HEK293 (cell line): ENCODE measurements around the gene ARHGAP4.

Source experiments
- KLF1 ChIP-seq: fragments of 450-650 bp; formaldehyde crosslinking; IDR thresholded peaks from 2 replicates; pipeline ENCODE4 v1.5.1; 2016; ENCODE audit warnings: missing biosample characterization, missing genetic modification characterization
- KLF10 ChIP-seq: fragments of 450-650 bp; IDR thresholded peaks from 2 replicates; pipeline ENCODE4 v1.5.1; 2018; ENCODE audit warnings: missing biosample characterization, mild to moderate bottlenecking, missing genetic modification characterization
- KLF9 ChIP-seq: fragments of 450-650 bp; formaldehyde crosslinking; IDR thresholded peaks from 2 replicates; pipeline ENCODE4 v1.5.1; 2016; ENCODE audit warnings: missing biosample characterization, missing genetic modification characterization, low read depth
- OSR2 ChIP-seq: fragments of 450-650 bp; formaldehyde crosslinking; IDR thresholded peaks from 2 replicates; pipeline ENCODE4 v1.5.1; 2016; ENCODE audit warnings: missing biosample characterization, missing genetic modification characterization
- ZBTB48 ChIP-seq: fragments of 450-650 bp; formaldehyde crosslinking; IDR thresholded peaks from 2 replicates; pipeline ENCODE4 v1.5.1; 2016; ENCODE audit warnings: missing biosample characterization, missing genetic modification characterization
- ZNF174 ChIP-seq: fragments of 450-650 bp; formaldehyde crosslinking; IDR thresholded peaks from 2 replicates; pipeline ENCODE4 v1.5.0; 2017; ENCODE audit warnings: missing biosample characterization, mild to moderate bottlenecking, missing genetic modification characterization
- ZNF19 ChIP-seq: fragments of 450-650 bp; formaldehyde crosslinking; IDR thresholded peaks from 2 replicates; pipeline ENCODE4; 2016; ENCODE audit warnings: missing biosample characterization, missing genetic modification characterization, low read depth
- ZNF394 ChIP-seq: fragments of 450-650 bp; formaldehyde crosslinking; IDR thresholded peaks from 2 replicates; pipeline ENCODE4 v1.5.1; 2016; ENCODE audit warnings: missing biosample characterization, missing genetic modification characterization, mild to moderate bottlenecking, moderate library complexity, borderline replicate concordance
- ZNF423 ChIP-seq: fragments of 450-650 bp; formaldehyde crosslinking; IDR thresholded peaks from 2 replicates; pipeline ENCODE4 v1.5.1; 2016; ENCODE audit warnings: missing biosample characterization, missing genetic modification characterization
- ZNF433 ChIP-seq: fragments of 450-650 bp; formaldehyde crosslinking; IDR thresholded peaks from 2 replicates; pipeline ENCODE4 v1.5.1; 2016; ENCODE audit warnings: missing biosample characterization, missing genetic modification characterization, low read depth
- ZNF529 ChIP-seq: fragments of 450-650 bp; formaldehyde crosslinking; IDR thresholded peaks from 2 replicates; pipeline ENCODE4 v1.5.1; 2017; ENCODE audit warnings: missing genetic modification characterization, missing biosample characterization; ENCODE audit not compliant: insufficient replicate concordance
- ZNF585B ChIP-seq: fragments of 450-650 bp; formaldehyde crosslinking; IDR thresholded peaks from 2 replicates; pipeline ENCODE4 v1.5.1; 2016; ENCODE audit warnings: missing biosample characterization, missing genetic modification characterization
- ZNF664 ChIP-seq: fragments of 450-650 bp; formaldehyde crosslinking; IDR thresholded peaks from 2 replicates; pipeline ENCODE4 v1.5.1; 2016; ENCODE audit warnings: missing biosample characterization, missing genetic modification characterization
- ZNF707 ChIP-seq: fragments of 450-650 bp; formaldehyde crosslinking; IDR thresholded peaks from 2 replicates; pipeline ENCODE4 v1.5.1; 2016; ENCODE audit warnings: missing biosample characterization, missing genetic modification characterization
- ZSCAN16 ChIP-seq: fragments of 450-650 bp; formaldehyde crosslinking; IDR thresholded peaks from 2 replicates; pipeline ENCODE4 v1.5.1; 2016; ENCODE audit warnings: missing biosample characterization, missing genetic modification characterization
- TF ChIP-seq, protein P1 (sequence below): fragments of 450-650 bp; formaldehyde crosslinking; IDR thresholded peaks from 2 replicates; pipeline ENCODE4 v1.5.1; 2017; ENCODE audit warnings: missing biosample characterization, missing genetic modification characterization
- TF ChIP-seq, protein P2 (sequence below): fragments of 450-650 bp; formaldehyde crosslinking; IDR thresholded peaks from 2 replicates; pipeline ENCODE4 v1.5.1; 2016; ENCODE audit warnings: missing biosample characterization, missing genetic modification characterization
- TF ChIP-seq, protein P3 (sequence below): fragments of 450-650 bp; formaldehyde crosslinking; IDR thresholded peaks from 2 replicates; pipeline ENCODE4 v1.5.1; 2016; ENCODE audit warnings: missing biosample characterization, missing genetic modification characterization
- TF ChIP-seq, protein P4 (sequence below): fragments of 450-650 bp; formaldehyde crosslinking; IDR thresholded peaks from 2 replicates; pipeline ENCODE4 v1.5.1; 2016; ENCODE audit warnings: missing biosample characterization, missing genetic modification characterization
- TF ChIP-seq, protein P5 (sequence below): fragments of 450-650 bp; formaldehyde crosslinking; IDR thresholded peaks from 2 replicates; pipeline ENCODE4 v1.5.1; 2016; ENCODE audit warnings: missing biosample characterization, missing genetic modification characterization
- TF ChIP-seq, protein P6 (sequence below): fragments of 450-650 bp; formaldehyde crosslinking; IDR thresholded peaks from 2 replicates; pipeline ENCODE4 v1.5.1; 2016; ENCODE audit warnings: missing biosample characterization, missing genetic modification characterization
- TF ChIP-seq, protein P7 (sequence below): fragments of 450-650 bp; formaldehyde crosslinking; IDR thresholded peaks from 2 replicates; pipeline ENCODE4 v1.5.1; 2017; ENCODE audit warnings: missing biosample characterization, missing genetic modification characterization
- TF ChIP-seq, protein P8 (sequence below): fragments of 450-650 bp; formaldehyde crosslinking; IDR thresholded peaks from 2 replicates; pipeline ENCODE4 v1.5.1; 2016; ENCODE audit warnings: missing biosample characterization, missing genetic modification characterization

The ARHGAP4 gene

DNA sequence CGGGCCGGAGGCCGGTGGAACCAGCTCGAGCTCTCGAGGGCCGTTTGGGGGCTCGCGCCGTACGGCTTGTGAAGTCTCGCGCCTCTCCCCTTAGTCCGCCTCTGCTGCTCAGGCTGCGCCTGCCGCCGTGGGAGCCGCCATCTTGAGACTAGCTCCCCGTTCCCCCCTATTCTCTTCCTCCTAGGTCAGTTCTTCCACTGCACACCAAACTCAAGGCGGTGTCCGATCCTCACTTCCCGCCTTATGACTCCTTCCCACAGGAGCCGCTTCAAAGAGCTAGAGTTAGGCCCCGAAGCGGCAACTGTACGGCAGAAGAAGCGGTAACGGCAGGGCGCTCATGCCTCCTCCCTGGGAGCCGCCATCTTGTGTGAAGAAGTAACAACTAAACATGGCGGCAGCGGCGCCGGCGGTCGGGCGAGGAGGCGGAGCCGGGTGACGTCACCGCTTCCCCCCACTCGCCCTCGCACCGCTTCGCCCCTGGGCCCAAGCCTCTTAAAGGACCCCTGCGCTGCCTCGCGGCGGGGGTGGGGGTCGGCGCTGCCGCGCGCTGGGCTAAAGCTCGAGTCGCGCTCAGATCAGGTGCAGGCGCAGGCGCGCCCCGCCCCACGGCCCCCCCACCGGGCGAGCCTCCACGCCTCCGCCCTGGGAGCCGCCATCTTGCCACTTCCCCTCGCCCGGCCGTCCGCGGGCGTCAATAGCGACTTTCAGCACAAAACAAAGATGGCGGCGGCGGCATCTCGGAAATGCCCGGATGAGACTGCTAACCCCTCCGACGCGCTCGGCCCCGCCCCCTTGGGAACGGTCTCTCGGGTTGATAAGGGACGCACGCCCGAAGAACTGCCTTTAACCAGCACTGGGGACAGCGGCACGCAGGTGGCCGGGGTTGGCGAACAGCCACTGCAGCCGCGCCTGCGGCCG is 45.6 kb upstream of the ARHGAP4 start, which contains the start of gene HCFC1 (continued):
- TF ChIP-seq, protein P1, sequence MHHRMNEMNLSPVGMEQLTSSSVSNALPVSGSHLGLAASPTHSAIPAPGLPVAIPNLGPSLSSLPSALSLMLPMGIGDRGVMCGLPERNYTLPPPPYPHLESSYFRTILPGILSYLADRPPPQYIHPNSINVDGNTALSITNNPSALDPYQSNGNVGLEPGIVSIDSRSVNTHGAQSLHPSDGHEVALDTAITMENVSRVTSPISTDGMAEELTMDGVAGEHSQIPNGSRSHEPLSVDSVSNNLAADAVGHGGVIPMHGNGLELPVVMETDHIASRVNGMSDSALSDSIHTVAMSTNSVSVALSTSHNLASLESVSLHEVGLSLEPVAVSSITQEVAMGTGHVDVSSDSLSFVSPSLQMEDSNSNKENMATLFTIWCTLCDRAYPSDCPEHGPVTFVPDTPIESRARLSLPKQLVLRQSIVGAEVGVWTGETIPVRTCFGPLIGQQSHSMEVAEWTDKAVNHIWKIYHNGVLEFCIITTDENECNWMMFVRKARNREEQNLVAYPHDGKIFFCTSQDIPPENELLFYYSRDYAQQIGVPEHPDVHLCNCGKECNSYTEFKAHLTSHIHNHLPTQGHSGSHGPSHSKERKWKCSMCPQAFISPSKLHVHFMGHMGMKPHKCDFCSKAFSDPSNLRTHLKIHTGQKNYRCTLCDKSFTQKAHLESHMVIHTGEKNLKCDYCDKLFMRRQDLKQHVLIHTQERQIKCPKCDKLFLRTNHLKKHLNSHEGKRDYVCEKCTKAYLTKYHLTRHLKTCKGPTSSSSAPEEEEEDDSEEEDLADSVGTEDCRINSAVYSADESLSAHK (tag by site-specific recombination): no peak
- TF ChIP-seq ZSCAN16 (tag by site-specific recombination): 0 out of 2 replicates have a peak, but pooled peaks have one; percentile 38
- no peak for TF ChIP-seq ZNF664 (tag by site-specific recombination)
- TF ChIP-seq ZNF529 (tag by site-specific recombination): no peak
- TF ChIP-seq, protein P2, sequence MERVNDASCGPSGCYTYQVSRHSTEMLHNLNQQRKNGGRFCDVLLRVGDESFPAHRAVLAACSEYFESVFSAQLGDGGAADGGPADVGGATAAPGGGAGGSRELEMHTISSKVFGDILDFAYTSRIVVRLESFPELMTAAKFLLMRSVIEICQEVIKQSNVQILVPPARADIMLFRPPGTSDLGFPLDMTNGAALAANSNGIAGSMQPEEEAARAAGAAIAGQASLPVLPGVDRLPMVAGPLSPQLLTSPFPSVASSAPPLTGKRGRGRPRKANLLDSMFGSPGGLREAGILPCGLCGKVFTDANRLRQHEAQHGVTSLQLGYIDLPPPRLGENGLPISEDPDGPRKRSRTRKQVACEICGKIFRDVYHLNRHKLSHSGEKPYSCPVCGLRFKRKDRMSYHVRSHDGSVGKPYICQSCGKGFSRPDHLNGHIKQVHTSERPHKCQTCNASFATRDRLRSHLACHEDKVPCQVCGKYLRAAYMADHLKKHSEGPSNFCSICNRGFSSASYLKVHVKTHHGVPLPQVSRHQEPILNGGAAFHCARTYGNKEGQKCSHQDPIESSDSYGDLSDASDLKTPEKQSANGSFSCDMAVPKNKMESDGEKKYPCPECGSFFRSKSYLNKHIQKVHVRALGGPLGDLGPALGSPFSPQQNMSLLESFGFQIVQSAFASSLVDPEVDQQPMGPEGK (tag by site-specific recombination): peak; percentile 99
- peak; percentile 21; the same call in 1 of the 2 replicates for TF ChIP-seq ZNF394 (tag by site-specific recombination)
- no peak for TF ChIP-seq ZNF174
- TF ChIP-seq ZNF19 (tag by site-specific recombination): no peak
- no peak for TF ChIP-seq ZNF433
- TF ChIP-seq, protein P3, sequence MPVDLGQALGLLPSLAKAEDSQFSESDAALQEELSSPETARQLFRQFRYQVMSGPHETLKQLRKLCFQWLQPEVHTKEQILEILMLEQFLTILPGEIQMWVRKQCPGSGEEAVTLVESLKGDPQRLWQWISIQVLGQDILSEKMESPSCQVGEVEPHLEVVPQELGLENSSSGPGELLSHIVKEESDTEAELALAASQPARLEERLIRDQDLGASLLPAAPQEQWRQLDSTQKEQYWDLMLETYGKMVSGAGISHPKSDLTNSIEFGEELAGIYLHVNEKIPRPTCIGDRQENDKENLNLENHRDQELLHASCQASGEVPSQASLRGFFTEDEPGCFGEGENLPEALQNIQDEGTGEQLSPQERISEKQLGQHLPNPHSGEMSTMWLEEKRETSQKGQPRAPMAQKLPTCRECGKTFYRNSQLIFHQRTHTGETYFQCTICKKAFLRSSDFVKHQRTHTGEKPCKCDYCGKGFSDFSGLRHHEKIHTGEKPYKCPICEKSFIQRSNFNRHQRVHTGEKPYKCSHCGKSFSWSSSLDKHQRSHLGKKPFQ (tag by site-specific recombination): no peak; the same call in 1 of the 2 replicates
- TF ChIP-seq KLF1 (tag by site-specific recombination): peak; percentile 84
- TF ChIP-seq ZNF707: no peak
- TF ChIP-seq, protein P4, sequence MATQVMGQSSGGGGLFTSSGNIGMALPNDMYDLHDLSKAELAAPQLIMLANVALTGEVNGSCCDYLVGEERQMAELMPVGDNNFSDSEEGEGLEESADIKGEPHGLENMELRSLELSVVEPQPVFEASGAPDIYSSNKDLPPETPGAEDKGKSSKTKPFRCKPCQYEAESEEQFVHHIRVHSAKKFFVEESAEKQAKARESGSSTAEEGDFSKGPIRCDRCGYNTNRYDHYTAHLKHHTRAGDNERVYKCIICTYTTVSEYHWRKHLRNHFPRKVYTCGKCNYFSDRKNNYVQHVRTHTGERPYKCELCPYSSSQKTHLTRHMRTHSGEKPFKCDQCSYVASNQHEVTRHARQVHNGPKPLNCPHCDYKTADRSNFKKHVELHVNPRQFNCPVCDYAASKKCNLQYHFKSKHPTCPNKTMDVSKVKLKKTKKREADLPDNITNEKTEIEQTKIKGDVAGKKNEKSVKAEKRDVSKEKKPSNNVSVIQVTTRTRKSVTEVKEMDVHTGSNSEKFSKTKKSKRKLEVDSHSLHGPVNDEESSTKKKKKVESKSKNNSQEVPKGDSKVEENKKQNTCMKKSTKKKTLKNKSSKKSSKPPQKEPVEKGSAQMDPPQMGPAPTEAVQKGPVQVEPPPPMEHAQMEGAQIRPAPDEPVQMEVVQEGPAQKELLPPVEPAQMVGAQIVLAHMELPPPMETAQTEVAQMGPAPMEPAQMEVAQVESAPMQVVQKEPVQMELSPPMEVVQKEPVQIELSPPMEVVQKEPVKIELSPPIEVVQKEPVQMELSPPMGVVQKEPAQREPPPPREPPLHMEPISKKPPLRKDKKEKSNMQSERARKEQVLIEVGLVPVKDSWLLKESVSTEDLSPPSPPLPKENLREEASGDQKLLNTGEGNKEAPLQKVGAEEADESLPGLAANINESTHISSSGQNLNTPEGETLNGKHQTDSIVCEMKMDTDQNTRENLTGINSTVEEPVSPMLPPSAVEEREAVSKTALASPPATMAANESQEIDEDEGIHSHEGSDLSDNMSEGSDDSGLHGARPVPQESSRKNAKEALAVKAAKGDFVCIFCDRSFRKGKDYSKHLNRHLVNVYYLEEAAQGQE (tag by site-specific recombination): peak; percentile 92
- no peak for TF ChIP-seq ZNF585B
- TF ChIP-seq, protein P5, sequence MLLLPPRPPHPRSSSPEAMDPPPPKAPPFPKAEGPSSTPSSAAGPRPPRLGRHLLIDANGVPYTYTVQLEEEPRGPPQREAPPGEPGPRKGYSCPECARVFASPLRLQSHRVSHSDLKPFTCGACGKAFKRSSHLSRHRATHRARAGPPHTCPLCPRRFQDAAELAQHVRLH (tag by site-specific recombination): peak; percentile 66; the same call in 1 of the 2 replicates
- TF ChIP-seq, protein P6, sequence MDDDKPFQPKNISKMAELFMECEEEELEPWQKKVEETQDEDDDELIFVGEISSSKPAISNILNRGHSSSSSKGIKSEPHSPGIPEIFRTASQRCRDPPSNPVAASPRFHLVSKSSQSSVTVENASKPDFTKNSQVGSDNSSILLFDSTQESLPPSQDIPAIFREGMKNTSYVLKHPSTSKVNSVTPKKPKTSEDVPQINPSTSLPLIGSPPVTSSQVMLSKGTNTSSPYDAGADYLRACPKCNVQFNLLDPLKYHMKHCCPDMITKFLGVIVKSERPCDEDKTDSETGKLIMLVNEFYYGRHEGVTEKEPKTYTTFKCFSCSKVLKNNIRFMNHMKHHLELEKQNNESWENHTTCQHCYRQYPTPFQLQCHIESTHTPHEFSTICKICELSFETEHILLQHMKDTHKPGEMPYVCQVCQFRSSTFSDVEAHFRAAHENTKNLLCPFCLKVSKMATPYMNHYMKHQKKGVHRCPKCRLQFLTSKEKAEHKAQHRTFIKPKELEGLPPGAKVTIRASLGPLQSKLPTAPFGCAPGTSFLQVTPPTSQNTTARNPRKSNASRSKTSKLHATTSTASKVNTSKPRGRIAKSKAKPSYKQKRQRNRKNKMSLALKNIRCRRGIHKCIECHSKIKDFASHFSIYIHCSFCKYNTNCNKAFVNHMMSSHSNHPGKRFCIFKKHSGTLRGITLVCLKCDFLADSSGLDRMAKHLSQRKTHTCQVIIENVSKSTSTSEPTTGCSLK (tag by site-specific recombination): no peak
- peak; percentile 97 for TF ChIP-seq ZNF423 (tag by site-specific recombination)
- peak; percentile 93 for TF ChIP-seq KLF9 (tag by site-specific recombination)
- TF ChIP-seq OSR2: 0 out of 2 replicates have a peak, but pooled peaks have one; percentile 20
- TF ChIP-seq, protein P7, sequence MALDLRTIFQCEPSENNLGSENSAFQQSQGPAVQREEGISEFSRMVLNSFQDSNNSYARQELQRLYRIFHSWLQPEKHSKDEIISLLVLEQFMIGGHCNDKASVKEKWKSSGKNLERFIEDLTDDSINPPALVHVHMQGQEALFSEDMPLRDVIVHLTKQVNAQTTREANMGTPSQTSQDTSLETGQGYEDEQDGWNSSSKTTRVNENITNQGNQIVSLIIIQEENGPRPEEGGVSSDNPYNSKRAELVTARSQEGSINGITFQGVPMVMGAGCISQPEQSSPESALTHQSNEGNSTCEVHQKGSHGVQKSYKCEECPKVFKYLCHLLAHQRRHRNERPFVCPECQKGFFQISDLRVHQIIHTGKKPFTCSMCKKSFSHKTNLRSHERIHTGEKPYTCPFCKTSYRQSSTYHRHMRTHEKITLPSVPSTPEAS (tag by site-specific recombination): no peak; the same call in 1 of the 2 replicates
- no peak for TF ChIP-seq ZBTB48 (tag by site-specific recombination)
- TF ChIP-seq KLF10 (tag by site-specific recombination): peak; percentile 97
- TF ChIP-seq, protein P8, sequence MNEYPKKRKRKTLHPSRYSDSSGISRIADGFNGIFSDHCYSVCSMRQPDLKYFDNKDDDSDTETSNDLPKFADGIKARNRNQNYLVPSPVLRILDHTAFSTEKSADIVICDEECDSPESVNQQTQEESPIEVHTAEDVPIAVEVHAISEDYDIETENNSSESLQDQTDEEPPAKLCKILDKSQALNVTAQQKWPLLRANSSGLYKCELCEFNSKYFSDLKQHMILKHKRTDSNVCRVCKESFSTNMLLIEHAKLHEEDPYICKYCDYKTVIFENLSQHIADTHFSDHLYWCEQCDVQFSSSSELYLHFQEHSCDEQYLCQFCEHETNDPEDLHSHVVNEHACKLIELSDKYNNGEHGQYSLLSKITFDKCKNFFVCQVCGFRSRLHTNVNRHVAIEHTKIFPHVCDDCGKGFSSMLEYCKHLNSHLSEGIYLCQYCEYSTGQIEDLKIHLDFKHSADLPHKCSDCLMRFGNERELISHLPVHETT (tag by site-specific recombination): peak; percentile 76; the same call in 1 of the 2 replicates
